ENCODE measurements around the gene CD96.

The CD96 gene

DNA sequence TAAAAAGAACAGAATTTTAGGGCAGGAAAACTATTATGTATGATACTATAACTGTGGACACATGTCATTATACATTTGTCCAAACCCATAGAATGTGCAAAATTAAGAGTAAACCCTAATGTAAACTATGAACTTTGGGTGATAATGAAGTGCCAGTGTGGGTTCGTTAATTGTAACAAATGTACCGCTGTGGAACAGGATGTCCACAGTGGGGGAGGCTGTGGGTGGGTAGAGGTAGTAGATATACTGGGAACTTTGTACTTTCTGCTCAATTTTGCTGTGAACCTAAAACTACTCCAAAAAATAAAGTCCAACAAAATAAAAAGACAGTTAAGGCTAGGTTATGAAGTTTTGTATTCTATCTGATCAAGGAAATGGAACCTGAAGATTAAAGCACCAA is 24.8 kb downstream of the CD96 start:
- no peak for DNase-seq

DNA sequence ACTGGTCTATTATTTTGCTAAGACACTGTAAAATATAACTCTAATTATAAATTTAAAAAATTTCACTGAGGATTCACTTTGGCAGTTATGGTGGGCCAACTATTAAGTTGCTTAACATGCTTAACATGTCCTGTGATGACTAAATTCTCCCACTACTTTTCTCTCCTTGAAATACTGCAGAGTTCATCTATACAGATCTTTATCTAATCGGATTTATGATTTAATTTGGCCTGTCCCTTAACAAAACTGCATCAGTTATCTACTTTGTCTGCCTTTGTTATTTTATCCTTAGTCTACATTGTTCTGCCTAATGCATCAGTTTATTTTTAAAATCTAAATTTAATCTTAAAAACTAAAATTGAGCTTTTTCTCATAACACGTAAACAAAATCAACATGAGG is 26.4 kb downstream of the CD96 start:
- DNase-seq = no peak

- no peak for DNase-seq
Measured at GRCh38 chr3:111568911-111569310, 26.9 kb downstream of the CD96 start.

GRCh38 chr3:111570404-111571030 is 28.5 kb downstream of the CD96 start:
- no peak for DNase-seq

DNA sequence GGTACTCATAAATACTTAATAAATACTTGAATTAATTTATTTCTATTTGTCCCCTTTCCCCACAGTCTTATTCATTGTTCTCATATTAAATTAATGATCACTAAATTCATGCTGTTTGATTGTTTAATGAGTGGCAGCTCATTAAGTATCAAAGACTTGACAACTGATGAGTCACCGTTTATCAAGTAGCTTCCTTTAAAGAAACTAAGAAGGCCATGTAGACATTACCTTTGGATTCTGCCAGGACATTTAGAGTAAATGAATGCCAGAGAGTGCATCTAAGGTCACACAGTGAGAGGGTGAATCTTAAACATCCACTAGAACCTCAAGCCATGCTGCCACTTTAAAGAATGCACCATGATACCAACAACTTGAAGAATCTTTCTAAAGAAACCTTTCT is 29.3 kb downstream of the CD96 start:
- no peak for DNase-seq

GRCh38 chr3:111571907-111572460 is 30.0 kb downstream of the CD96 start:
- DNase-seq = peak; percentile 18

DNA sequence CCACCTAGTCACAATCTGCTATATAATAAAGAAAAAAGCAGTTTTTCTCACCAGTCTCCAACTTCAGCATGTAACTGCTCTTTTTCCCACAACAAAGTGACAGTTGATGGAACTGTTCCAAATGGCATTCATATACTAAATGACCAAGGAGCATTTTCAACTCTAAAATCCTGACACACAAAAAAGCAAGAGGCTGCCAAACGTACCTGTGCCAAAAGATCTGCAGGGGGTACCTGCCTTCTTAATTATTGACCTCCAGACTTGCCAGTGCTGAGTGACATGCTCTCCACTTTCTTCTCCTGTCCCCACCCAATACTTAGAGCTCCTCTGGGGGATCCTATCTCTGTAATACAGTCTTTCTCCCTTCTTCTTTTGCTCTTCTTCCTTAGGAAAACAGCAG is 35.1 kb downstream of the CD96 start:
- DNase-seq = no peak

DNA sequence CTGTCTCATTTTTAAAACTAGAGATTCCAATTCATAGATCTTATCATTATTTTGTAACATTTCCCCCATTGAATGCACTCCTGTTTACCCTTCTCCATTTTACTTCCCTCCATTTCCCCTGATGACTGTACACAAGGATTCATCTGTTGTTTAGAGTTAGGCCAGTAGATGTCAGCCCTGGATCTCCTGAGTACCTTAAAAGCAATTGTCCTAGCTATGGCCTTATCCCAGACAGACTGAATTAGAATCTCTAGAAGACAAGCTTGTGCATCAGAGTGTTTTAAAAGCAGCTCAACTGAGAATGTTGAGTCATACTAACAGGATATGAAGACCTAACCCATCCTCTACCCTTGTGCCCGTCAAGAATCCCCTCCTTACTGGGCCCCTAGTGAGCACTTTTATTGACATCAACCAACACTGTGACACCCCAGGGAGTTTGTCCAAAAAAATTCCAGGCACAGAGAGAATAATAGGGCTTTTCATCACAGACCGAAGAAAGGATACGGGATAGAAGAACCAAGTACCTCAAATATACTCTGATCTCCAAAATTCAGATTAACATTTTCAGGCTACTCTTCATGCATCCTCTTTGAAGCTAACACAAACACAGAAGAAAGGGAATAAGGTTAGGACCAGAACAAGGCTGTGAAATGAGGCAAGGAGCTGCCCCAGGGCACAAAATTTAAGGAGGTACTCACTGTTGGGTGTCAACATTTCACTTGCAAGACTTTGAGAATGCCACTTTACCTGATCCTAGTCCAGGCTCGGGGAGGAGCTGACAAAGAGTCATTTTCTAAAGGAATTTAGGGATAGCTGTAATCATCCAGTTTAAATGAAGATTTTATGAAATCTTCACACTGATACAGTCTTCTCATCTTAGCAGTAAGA is 36.0 kb downstream of the CD96 start:
- DNase-seq = peak; percentile 45

DNA sequence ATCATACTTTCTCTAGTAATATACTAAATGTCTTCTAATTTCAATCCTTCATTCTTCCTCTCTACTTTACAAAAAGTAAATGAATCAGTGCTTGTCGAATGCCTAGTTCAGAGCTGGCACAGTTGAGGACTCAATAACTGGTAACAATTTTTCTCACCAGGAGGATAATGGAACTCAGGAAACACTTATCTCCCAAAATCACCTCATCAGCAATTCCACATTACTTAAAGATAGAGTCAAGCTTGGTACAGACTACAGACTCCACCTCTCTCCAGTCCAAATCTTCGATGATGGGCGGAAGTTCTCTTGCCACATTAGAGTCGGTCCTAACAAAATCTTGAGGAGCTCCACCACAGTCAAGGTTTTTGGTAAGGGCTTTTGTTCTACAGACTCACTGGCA is 36.9 kb downstream of the CD96 start:
- DNase-seq = no peak

GRCh38 chr3:111579495-111579894 is 37.5 kb downstream of the CD96 start:
- DNase-seq = no peak

GRCh38 chr3:111581403-111582119 is 39.6 kb downstream of the CD96 start:
- no peak for DNase-seq

DNA sequence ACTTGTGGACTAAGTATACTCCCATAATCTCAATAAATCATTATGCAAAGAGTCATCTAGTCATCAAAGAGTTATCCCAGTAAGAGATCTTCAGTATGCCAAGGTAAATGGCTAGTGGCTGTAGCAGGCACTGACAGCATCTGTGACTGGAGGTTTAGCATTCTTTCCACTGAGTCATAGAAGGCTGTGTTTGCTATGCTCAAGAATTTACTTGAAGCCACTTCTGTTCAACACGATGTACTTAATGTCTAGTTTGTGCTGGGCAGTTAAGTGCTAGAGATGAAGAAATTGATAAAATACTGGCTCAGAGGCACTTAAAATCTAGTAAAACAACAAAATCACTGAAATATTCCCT is 40.1 kb downstream of the CD96 start:
- no peak for DNase-seq

- DNase-seq = no peak
Measured at GRCh38 chr3:111584744-111585143, 42.7 kb downstream of the CD96 start.

- no peak for DNase-seq
Measured at GRCh38 chr3:111585217-111585616, 43.2 kb downstream of the CD96 start.

- DNase-seq = no peak
Measured at GRCh38 chr3:111588527-111588926, 46.5 kb downstream of the CD96 start.

DNA sequence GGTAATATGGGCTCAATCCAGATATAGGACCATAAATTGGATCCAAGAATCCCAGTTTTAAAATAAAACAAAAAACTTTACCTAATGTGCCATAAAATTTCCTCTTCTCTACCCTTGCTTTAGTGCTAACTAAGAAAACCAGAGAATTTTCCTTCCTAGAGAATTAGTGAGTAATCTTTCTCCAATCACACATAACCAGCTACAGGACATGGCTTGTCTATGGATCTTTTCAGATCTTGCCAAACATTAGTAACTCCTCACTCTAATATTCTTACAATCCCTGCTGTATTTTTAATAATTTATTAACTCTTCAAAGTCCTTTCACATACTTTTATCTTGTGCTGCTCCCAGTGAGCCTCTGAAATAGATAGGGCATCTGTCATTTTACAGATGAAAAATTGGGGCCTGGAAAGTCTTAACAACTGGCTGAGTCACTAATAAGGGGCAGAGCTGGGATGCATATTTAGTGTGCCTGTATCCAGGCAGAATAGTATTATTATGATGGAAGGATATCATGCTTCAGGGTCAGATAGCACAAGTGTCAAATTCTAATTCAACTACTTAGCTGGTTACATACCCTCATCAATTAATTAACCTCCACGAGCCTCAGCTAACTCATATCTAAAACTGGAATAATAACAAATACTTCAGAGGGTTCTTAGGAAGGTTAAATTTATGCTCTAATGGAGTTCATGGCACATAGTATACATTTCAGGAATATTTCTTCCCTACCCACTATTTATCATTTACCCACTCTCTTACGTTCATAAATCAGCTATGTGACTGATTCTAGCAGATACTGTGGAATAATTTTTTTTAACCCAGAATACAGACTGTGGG is 47.5 kb downstream of the CD96 start:
- no peak for DNase-seq

DNA sequence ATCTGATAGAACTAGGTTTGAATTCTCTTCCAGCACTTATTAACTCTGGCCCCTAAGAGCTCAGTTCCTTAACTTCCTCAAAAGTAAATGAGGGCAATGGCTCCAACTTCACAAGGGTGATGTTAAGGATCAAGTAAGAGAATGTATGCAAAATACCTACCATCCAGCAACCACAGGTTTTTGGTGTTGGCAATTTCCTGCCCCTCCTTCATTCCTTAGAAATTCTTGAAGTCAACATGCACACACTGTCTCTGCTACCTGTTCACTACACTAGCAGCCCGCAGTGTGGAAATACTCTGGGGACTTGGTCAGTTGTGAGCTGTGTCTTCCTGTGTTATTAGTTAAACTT is 48.1 kb downstream of the CD96 start:
- no peak for DNase-seq

DNA sequence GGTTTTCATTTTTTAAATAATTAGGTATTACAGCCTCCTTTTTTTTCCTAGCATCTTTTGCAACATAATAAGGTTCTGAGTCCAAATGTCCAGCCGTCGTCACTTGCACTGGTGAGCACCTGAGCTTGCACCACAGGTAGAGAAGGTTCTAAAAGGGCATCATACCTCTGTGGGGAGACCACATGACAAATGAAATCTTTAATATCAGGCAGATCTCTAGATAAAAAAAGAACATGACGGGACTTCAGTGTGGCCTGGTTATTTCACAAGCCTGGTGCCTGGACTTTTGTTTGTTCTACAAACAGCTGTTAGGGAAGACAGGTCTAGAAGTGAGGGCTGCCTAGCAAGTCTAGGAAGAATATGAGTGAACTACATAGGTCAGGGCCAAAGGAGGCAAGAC is 49.6 kb downstream of the CD96 start:
- no peak for DNase-seq

DNA sequence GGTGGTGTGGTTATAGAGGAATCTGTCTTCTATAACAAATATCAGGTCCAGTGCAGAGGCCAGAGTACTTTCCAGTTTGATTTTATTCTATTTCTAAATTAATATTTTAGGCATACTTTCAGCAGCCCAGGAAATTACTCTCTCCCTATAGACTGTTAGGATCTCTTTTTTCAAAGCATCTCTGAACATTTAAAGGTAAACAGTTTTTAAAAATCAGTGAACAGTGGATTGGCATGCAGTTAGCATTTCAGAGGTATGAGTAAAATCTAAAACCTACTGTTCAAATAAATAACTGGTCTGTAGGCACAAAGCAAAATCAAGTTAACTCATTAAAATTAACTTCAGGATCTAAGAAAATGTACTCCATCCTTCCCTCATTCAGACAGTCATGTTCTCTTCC is 50.1 kb downstream of the CD96 start:
- no peak for DNase-seq

DNA sequence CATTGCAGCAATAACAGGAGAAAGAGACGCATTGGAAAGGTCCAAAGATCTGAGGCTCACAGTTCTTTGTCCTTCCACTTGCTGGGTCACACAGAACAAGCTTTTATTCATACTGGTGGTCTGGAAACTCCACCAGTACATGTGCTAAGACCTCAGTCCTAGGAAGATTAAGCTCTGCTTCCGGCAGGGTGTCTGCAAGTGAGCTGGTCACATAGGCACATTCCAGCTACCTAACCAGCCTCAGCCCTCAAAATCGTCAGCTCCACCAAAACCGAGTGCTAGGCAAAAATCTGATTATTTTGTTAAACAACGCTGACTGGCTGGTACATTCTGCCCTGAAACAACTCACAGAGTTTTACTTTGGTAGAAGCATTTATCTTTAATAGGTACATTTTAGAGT is 50.9 kb downstream of the CD96 start:
- DNase-seq = no peak

DNA sequence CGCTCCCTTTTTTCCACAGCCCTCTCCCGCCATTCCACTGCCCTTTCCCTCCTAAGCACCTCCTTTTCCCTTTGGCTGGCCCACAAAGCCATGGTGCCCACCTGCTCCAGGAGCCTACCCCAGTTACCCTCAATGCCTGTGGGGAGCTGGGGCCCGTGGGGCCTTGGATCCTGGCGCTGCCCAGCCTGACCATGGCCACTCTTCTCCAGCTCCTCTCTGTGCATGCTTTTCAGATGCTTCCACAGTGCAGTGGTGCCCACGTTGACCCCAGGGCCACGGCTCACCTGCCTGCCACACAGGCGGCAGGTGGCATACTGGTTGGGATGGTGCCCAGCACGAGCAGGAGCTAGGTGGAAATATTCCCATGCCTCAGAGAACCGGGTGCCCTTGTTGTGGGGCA is 51.7 kb downstream of the CD96 start:
- DNase-seq = no peak

DNA sequence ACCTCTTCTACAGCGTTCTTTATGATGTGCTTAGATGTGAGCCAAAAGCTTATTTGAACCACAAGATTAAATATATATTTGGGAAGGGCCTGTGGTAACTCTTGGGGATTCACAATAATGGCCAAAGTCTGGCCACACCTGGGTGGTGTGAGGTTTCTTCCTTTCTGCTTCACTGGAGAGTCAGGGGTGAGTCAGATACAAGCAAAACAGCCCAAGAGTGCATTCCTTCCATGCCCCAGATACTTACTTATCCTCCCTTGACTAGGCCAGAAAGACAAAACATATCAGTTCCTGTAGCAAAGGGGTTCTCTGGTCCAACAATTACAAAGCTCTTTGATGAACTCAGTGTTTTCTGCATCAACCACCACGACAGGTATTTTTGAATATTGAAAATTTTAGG is 52.2 kb downstream of the CD96 start:
- no peak for DNase-seq

- DNase-seq = no peak
Measured at GRCh38 chr3:111594781-111595180, 52.8 kb downstream of the CD96 start.

Data from CD4-positive, alpha-beta T cell treated with Interleukin-21 for 1 hour (primary cell).